KOPT-K1 (cell line): ENCODE results near the gene ZNF224.
"Not testable (repeated sequence)": the region's sequence is repeated elsewhere in the genome, so short reads cannot be mapped to it uniquely, and the experiment has no call there.

Experiments used
- H3K27ac ChIP-seq: fragments of 200-600 bp; sonication (generic); 2 replicates; pipeline ENCODE4 v1.5.1; 2016; ENCODE audit warnings: antibody characterized with exemption, mild to moderate bottlenecking, low read depth, low read length; ENCODE audit not compliant: poor library complexity, severe bottlenecking
- H3K36me3 ChIP-seq: fragments of 200-600 bp; sonication (generic); 2 replicates; pipeline ENCODE4 v1.5.1; 2017; ENCODE audit warnings: antibody characterized with exemption, mild to moderate bottlenecking, low read length, moderate library complexity; ENCODE audit not compliant: insufficient read depth
- H3K9me3 ChIP-seq: fragments of 200-600 bp; sonication (generic); 2 replicates; pipeline ENCODE4 v1.5.1; 2017; ENCODE audit warnings: antibody characterized with exemption, low read length, mild to moderate bottlenecking; ENCODE audit not compliant: insufficient read depth, poor library complexity, severe bottlenecking

The ZNF224 gene

DNA sequence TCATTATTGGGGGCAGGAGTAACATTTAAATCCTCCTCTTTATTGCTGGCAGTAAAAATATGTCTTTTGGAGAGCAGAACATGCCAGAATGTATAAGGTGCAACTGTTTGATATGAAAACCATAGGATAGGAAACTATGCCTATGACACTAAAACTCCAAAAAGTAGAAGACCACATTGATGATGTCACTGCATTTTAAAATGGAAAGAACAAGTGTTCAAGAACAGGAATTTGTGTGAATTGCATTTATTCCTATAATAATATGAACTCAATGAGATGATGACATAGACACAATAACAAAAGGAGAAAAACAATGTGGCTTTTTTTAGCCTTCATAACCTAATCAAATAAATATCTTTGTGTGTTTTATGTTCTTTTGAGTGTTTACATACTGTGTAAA, 15.3 kb downstream of the ZNF224 start:
- Histone ChIP-seq H3K27ac (no peak overlapping the region), H3K36me3 (peaks cover 40% of the 10 kb centered on the region), H3K9me3 (peaks cover 42% of the 10 kb centered on the region)

DNA sequence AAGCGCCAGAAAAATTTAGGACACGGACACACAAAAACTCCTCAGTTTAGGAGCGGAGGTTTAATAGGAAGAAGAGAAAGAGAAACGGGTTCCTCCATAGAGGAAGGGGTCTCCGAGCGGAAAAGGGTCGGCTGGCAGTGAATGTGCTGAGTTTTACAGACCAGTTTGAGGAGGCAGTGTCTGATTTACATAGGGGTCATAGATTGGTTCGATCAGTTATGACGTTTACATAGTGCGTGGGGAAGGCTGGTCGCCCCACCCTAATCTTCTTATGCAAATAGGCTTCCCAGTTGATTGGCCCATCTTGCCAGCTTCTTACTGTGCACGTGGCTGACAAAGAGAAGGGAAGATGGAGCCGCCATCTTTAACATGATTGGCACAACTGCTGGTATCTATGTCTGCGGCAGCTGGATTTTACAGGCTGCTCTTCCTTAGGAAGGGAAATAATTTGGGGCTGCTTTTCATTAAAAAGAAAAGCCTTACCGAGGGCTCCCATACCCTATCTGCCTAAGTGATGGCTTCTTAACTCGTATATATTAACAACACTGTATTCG, 17.8 kb downstream of the ZNF224 start:
- Histone ChIP-seq H3K27ac (no peak overlapping the region), H3K9me3 (peaks cover 21% of the 10 kb centered on the region)

DNA sequence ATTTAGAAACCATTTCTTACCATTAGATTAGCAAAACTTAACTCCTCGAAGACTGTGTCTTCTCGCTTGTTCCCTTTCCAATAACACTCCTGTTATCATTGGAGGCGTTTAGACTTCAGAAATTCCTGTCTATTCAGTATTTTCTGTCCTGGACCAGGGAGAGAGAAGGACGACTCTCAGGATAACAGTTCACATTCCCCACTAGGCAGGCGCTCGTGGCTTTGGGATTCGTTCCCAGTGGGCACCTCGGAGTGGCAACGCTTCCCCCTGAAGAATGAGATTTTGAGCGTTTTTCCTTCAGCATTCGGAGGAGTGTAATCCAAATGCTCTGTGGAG, 18.6 kb downstream of the ZNF224 start:
- peak overlapping the region; percentile 60 for H3K27ac ChIP-seq
- H3K36me3 ChIP-seq, result peaks cover 18% of the 10 kb centered on the region
- H3K9me3 ChIP-seq, result peaks cover 14% of the 10 kb centered on the region

More for the DNA sequence above, 17.8 kb downstream of the ZNF224 start:
- H3K36me3 ChIP-seq, result peaks cover 22% of the 10 kb centered on the region

DNA sequence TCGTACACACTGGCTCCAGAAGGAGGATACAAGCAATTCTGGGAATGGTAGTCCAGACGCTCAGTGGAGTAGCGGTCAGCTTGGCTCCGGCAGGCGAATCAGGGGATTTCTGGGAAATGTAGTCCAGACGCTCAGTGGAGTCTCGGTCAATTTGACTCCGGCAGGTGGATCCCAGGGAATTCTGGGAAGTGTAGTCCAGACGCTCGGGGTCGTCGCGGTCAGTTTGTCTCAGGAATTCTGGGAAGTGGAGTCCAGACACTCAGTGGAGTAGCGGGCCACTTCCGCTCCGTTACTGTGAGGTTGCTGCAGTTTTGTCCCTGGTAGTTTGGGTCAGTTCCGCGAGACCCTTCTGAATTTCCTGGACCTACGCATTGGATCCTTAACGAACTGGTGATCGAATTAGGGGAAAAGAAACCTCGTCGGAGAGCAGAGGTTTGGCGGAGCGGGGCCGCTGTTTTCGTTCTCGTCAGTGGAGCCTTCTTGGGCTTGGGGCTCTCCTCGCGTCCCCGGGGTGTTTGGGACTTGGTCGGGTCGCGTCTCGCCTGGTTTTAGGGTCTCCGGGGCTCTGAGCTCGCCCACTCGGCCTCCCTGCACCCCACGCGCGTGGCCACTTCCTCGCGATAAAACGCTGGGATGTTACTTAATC, 19.1 kb downstream of the ZNF224 start, which contains the start of gene ZNF225:
Gene ZNF225, plus strand, starts transcription at position 262 of the 646 bp plus-strand sequence. CDS start 2,429 bp downstream, outside the sequence.
- H3K27ac ChIP-seq, result peak within 1 kb of the TSS; percentile 60
- H3K36me3 ChIP-seq, result peaks cover 17% of the 10 kb centered on the region

DNA sequence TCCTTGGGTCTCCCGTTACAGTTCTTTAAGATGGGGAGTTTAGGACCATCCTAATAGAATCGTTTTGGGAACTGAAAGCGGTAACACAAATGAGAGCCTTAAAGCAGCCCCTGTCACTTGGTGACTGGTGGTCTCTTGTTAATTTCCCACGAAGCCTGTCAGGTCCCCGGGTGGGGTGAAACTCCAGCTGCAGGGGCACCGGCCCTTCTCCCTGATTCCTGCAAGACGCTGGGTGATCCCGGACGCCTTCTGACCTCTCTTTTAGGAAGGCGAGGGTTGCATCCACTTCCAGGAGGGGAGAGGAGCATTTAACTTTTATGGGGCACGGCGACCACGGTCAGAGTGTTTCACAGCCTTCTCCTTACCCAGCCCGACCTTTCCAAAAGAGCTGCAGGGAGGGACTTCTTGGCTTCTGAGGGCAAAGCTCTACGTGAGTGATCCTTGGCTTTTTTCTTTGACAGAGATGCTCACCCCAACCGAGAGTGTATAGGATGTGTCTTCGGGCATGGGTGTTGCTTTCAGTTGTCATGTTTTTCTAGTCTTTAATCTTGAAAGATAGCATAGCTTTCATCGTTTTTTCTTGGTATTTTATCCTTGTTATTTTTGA, 19.7 kb downstream of the ZNF224 start:
- Histone ChIP-seq H3K27ac (peak overlapping the region; percentile 60), H3K36me3 (peaks cover 19% of the 10 kb centered on the region)

More for the DNA sequence above, 19.1 kb downstream of the ZNF224 start, which contains the start of gene ZNF225:
- peaks cover 9% of the 10 kb centered on the region for H3K9me3 ChIP-seq

DNA sequence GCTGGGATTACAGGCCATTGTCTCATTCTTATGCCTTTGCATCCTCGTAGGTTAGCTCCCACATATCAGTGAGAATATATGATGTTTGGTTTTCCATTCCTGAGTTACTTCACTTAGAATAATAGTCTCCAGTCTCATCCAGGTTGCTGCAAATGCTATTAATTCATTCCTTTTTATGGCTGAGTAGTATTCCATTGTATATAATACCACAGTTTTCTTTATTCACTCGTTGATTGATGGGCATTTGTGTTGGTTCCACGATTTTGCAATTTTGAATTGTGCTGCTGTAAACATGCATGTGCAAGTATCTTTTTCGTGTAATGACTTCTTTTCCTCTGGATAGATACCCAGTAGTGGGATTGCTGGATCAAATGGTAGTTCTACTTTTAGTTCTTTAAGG, 27.0 kb downstream of the ZNF224 start:
- not testable (repeated sequence) for H3K27ac ChIP-seq, H3K9me3 ChIP-seq
- peaks cover 72% of the 10 kb centered on the region for H3K36me3 ChIP-seq

More for the DNA sequence above, 19.7 kb downstream of the ZNF224 start:
- peaks cover 4% of the 10 kb centered on the region for H3K9me3 ChIP-seq

DNA sequence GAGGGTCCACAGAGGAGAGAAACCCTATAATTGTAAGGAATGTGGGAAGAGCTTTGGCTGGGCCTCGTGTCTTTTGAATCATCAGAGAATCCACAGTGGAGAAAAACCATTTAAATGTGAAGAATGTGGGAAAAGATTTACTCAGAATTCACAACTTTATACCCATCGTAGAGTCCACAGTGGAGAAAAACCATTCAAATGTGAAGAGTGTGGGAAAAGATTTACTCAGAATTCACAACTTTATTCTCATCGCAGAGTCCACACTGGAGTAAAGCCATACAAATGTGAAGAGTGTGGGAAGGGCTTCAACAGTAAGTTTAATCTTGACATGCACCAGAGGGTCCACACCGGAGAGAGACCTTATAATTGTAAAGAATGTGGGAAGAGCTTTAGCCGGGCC, 37.8 kb downstream of the ZNF224 start:
- Histone ChIP-seq H3K27ac (no peak overlapping the region), H3K36me3 (peaks cover 47% of the 10 kb centered on the region), H3K9me3 (peaks cover 26% of the 10 kb centered on the region)

DNA sequence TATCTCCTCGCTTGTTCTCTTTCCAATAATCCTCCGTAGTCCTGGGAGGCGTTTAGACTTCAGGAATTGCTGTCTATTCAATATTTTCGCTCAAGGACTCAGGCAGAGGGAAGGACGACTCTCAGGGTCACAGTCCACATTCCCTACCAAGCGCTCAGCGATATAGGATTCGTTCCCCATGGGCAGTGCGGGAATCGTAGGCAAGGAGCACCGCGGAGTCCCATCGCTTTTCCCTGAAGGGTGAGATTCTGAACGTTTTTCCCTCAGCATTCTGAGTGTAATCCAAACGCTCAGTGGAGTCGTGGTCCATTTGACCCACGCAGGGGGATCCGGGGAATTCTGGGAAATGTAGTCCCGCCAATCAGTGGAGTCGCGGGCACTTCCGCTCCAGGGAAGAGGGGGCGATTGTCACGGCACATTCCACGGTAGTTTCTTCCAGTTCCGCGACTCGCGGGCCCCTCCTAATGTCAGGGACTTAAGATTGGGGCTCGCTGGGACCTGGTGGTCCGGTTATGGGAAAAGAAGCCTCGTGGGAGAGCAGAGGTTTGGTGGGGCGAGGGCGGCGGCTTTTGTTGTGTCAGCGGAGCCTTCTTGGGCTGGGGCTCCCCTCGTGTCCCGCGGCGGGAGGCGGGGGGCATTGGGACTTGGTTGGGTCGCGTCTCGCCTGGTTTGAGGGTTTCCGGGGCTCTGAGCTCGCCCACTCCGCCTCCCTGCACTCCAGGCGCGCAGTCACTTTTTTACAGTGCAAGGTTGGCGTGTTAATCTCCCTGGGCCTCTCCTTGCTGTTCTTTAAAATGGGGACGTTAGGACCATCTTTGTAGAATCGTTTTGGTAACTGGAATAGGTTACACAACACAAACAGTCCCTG, 47.3 kb downstream of the ZNF224 start, which contains the start of gene ZNF234:
Gene ZNF234, plus strand, starts transcription at position 364 of the 868 bp plus-strand sequence. CDS start 3,079 bp downstream, outside the sequence.
- Histone ChIP-seq H3K36me3 (peaks cover 24% of the 10 kb centered on the region), H3K27ac (peak within 1 kb of the TSS; percentile 65), H3K9me3 (no peaks in the 10 kb centered on the region)

DNA sequence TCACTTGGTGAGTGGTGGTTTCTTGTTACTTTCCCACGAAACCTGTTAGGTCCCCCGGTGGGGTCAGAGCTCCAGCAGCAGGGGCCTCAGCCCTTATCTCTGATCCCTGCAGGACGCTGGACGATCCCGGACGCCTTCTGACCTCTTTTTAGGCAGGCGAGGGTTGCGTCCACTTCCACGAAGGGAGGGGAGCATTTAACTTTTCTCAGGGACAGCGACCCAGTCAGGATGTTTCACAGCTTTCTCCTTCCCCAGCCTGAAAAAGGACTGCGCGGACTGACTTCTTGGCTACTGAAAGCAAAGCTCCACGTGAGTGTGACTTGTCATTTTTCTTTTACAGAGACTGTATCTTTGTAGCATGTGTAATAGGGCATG, 47.9 kb downstream of the ZNF224 start:
- Histone ChIP-seq H3K36me3 (peaks cover 25% of the 10 kb centered on the region), H3K9me3 (no peaks in the 10 kb centered on the region), H3K27ac (peak overlapping the region; percentile 65)

DNA sequence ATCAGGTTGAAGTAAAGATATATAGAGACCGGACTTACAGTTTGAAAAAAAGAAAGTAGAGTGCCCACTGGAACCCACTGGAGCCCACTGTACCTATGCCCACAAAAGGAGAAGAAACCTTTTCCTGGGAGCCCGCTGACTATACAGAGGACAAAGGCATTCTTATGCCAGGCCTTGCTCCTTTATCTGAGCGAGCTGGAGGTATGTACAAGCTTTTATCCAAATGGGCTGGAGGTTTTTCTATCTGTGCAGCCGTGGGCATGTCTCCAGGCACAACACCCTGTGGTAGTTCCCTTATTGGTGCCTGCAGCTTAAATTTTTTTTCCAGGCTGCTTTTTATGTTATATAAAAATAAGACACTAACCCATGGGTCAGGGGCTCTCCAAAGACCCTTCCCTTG, 55.6 kb downstream of the ZNF224 start:
- Histone ChIP-seq H3K36me3 (peaks cover 93% of the 10 kb centered on the region), H3K9me3 (peaks cover 10% of the 10 kb centered on the region), H3K27ac (no peak overlapping the region)

DNA sequence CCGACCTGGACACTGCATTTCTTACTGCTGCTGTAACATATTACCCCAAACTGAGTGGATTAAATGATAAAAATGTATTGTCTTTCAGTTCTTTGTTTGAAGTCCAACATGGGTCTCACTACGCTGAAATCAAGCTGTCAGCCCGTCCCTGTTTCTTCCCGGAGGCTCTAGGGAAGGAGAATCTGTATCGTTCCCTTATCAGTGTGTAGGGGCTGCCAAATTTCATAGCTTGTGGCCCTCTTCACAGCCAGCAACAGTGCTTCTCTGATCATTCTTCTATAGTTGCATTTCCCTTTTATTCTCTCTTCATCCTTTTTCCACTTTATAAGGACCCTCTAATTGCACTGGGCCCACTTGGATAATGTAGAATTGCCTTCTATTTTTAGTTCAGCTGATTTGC, 57.3 kb downstream of the ZNF224 start:
- peaks cover 93% of the 10 kb centered on the region for H3K36me3 ChIP-seq
- H3K9me3 ChIP-seq, result peaks cover 27% of the 10 kb centered on the region
- no peak overlapping the region for H3K27ac ChIP-seq

DNA sequence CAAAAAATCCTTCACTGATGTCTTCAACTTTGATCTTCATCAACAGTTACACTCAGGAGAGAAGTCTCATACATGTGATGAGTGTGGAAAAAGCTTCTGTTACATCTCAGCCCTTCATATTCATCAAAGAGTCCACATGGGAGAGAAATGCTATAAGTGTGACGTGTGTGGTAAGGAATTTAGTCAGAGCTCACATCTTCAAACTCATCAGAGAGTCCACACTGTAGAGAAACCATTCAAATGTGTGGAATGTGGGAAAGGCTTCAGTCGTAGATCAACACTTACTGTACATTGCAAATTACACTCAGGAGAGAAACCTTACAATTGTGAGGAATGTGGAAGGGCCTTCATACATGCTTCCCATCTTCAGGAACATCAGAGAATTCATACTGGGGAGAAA, 62.3 kb downstream of the ZNF224 start:
- Histone ChIP-seq H3K36me3 (peaks cover 72% of the 10 kb centered on the region), H3K9me3 (peaks cover 56% of the 10 kb centered on the region), H3K27ac (no peak overlapping the region)
